ENCODE data around the gene NPBWR2.

The NPBWR2 gene

DNA sequence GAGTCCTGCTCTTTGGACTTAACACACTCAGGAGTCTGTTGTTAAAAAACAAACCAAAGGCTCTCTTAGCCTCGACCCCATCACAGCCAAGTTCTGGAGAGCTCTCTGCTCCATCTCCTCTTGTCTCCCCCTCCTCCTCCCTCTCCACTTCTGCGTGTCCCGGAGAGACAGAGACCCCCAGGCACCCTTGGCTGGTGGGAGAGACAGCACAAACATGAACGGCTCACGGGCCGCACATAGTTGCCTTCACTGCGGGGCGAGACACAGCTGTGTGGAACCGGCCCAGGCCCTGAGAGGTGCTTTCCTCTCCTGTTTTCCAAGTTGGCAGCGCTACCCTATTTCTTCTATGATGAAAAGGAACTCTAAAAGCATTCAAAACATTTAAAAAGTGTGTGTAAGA, 33.6 kb upstream of the NPBWR2 start:
- Histone ChIP-seq H3K4me1 (ENCODE audit: insufficient read depth, low read length, severe bottlenecking) (no peaks in the 10 kb centered on the region), H3K4me3 (ENCODE audit: low read depth, low read length, poor library complexity, severe bottlenecking) (no peak overlapping the region), H3K9me3 (ENCODE audit: low read length) (peaks cover 18% of the 10 kb centered on the region), H3K9me2 (ENCODE audit: low read depth, low read length) (no peaks in the 10 kb centered on the region), H4K20me1 (ENCODE audit: insufficient read depth, low read length) (no peaks in the 10 kb centered on the region), H3K27me3 (ENCODE audit: insufficient read depth, low read length) (no peaks in the 10 kb centered on the region; the same call in 1 of the 2 replicates), H2AFZ (ENCODE audit: low read length) (no peak overlapping the region), H3K79me2 (ENCODE audit: insufficient read depth, low read length) (no peaks in the 10 kb centered on the region), H3K36me3 (ENCODE audit: insufficient read depth, low read length) (no peaks in the 10 kb centered on the region; the same call in 1 of the 2 replicates), H3K4me2 (ENCODE audit: low read length) (no peak overlapping the region), H3K27ac (ENCODE audit: low read depth, low read length, poor library complexity, severe bottlenecking) (no peak overlapping the region), H3F3A (ENCODE audit: insufficient read depth, low read length) (no peaks in the 10 kb centered on the region), H3K9ac (ENCODE audit: low read length) (no peak overlapping the region)
- no peak for TF ChIP-seq EZH2 (IDR thresholded peaks at IDR 0.05; ENCODE audit: borderline replicate concordance, low read length)
- TF ChIP-seq, protein P1, sequence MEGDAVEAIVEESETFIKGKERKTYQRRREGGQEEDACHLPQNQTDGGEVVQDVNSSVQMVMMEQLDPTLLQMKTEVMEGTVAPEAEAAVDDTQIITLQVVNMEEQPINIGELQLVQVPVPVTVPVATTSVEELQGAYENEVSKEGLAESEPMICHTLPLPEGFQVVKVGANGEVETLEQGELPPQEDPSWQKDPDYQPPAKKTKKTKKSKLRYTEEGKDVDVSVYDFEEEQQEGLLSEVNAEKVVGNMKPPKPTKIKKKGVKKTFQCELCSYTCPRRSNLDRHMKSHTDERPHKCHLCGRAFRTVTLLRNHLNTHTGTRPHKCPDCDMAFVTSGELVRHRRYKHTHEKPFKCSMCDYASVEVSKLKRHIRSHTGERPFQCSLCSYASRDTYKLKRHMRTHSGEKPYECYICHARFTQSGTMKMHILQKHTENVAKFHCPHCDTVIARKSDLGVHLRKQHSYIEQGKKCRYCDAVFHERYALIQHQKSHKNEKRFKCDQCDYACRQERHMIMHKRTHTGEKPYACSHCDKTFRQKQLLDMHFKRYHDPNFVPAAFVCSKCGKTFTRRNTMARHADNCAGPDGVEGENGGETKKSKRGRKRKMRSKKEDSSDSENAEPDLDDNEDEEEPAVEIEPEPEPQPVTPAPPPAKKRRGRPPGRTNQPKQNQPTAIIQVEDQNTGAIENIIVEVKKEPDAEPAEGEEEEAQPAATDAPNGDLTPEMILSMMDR (IDR thresholded peaks at IDR 0.05; ENCODE audit: low read length): no peak

DNA sequence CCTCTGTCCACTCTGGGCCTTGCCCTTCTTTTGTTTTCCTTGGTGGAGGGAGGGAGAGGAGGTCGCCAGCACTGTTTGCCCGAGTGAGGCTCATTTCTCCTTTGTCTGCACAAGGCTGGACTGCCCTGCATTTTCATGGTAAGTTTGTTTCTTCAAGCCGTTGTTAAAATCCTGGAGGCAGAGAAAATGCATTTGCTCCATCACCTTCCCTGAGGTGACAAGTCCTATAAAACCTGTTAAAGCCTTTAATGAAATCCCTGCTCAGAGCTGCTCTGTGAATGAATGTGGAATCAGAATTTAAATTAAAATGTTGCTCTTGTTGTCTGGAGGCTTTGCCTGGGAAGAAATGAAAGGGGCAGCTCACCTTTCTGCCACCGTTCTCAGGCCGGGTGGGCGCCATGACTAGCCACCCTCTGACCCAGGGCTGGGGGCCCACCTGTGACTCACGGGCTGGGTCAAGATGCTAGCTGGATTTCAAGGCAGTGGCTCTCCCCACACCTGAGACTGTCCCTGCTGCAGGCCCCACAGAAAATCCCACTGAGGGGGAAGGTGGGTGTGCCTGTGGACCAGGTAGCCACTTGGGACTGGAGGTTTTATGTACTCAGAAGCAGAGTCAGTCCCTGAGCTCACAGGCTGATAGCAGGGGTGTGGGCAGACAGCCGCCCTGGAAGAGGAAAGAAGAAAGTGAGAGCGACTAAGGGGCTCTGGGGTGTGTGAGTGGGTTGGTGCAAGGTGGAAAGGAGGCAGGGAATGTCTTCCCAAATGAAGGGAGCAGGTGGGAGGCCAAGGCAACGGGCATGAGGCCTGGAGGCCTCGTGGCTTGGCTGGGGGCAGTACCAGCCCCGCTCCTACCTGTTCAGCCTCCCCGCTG, 32.9 kb upstream of the NPBWR2 start:
- no peaks in the 10 kb centered on the region for H3K79me2 ChIP-seq (ENCODE audit: insufficient read depth, low read length)
- no peaks in the 10 kb centered on the region for H4K20me1 ChIP-seq (ENCODE audit: insufficient read depth, low read length)
- no peak overlapping the region for H2AFZ ChIP-seq (ENCODE audit: low read length)
- H3K27ac ChIP-seq (ENCODE audit: low read depth, low read length, poor library complexity, severe bottlenecking): no peak overlapping the region
- no peak overlapping the region for H3K4me2 ChIP-seq (ENCODE audit: low read length)
- H3F3A ChIP-seq (ENCODE audit: insufficient read depth, low read length): no peaks in the 10 kb centered on the region
- H3K9me3 ChIP-seq (ENCODE audit: low read length): peaks cover 12% of the 10 kb centered on the region
- no peaks in the 10 kb centered on the region for H3K4me1 ChIP-seq (ENCODE audit: insufficient read depth, low read length, severe bottlenecking)
- H3K36me3 ChIP-seq (ENCODE audit: insufficient read depth, low read length): no peaks in the 10 kb centered on the region; the same call in 1 of the 2 replicates
- no peak overlapping the region for H3K9ac ChIP-seq (ENCODE audit: low read length)
- H3K4me3 ChIP-seq (ENCODE audit: low read depth, low read length, poor library complexity, severe bottlenecking): no peak overlapping the region
- H3K9me2 ChIP-seq (ENCODE audit: low read depth, low read length): no peaks in the 10 kb centered on the region
- H3K27me3 ChIP-seq (ENCODE audit: insufficient read depth, low read length): no peaks in the 10 kb centered on the region
- TF ChIP-seq EZH2 (IDR thresholded peaks at IDR 0.05; ENCODE audit: borderline replicate concordance, low read length): no peak
- TF ChIP-seq, protein P1 (IDR thresholded peaks at IDR 0.05; ENCODE audit: low read length): no peak

DNA sequence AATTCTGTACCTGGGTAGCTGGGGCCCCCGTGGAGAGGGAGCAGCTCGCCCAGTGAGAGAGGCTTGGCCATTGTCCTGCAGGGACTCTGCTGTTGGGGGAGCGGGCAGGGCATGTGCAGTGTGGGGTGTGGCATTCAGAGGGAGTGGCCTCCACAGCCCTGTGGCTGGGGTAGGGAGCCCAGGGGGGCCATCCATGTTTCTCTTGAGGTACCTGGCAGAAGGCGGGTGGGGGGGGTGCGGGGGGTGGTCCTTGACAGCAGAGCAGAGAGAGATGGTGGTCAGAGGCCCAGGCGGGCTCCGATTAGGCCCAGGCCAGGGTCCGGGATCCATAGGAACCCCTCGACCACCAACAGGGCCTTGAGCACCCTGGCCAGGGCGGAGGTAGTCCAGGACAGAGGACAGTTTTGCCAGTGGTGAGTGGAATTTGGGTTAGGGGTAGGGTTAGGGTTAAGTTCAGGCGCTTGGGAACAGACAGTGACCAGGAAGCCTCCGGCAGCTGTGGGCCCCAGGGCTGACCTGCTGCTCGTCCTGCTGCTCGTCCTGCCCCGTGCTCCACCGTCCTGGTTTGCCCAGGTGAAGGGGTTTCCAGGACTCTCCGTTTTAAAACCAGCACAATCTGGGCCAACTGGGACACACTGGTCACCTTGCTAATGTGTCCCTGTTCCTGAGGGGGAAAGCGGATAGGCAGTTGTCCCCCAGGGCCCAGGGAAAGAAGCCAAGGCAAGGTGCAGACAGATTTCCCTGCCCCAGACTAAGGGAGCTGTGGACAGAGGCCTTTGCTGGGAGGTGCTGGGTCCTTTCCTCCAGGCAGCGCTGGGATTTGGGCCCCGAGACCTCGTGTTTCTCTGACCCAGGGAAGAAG, 32.1 kb upstream of the NPBWR2 start:
- Histone ChIP-seq H3K4me1 (ENCODE audit: insufficient read depth, low read length, severe bottlenecking) (no peaks in the 10 kb centered on the region), H2AFZ (ENCODE audit: low read length) (no peak overlapping the region), H3K27ac (ENCODE audit: low read depth, low read length, poor library complexity, severe bottlenecking) (no peak overlapping the region), H3F3A (ENCODE audit: insufficient read depth, low read length) (no peaks in the 10 kb centered on the region), H3K4me3 (ENCODE audit: low read depth, low read length, poor library complexity, severe bottlenecking) (no peak overlapping the region), H3K4me2 (ENCODE audit: low read length) (no peak overlapping the region), H3K9ac (ENCODE audit: low read length) (no peak overlapping the region), H4K20me1 (ENCODE audit: insufficient read depth, low read length) (no peaks in the 10 kb centered on the region), H3K9me2 (ENCODE audit: low read depth, low read length) (no peaks in the 10 kb centered on the region), H3K79me2 (ENCODE audit: insufficient read depth, low read length) (no peaks in the 10 kb centered on the region), H3K27me3 (ENCODE audit: insufficient read depth, low read length) (no peaks in the 10 kb centered on the region), H3K9me3 (ENCODE audit: low read length) (0 out of 2 replicates have a peak, but pooled peaks cover 5% of the 10 kb centered on the region), H3K36me3 (ENCODE audit: insufficient read depth, low read length) (no peaks in the 10 kb centered on the region)
- TF ChIP-seq EZH2 (IDR thresholded peaks at IDR 0.05; ENCODE audit: borderline replicate concordance, low read length): no peak
- TF ChIP-seq, protein P1 (IDR thresholded peaks at IDR 0.05; ENCODE audit: low read length): no peak
